H9 (cell line): Measurements from ENCODE around the gene IER5L. TPM values are rescaled to one million over a fixed set of nuclear protein-coding genes. Genes with fewer than 3 reads are reported as not detected.

ENCODE experiments used
- DNase-seq: peaks from one replicate; pipeline ENCODE4 v3.0.0-alpha.2; 2017
- H2AFZ ChIP-seq: one replicate; pipeline ENCODE4 v1.6.1; 2013; ENCODE audit warnings: mild to moderate bottlenecking, low read length, control low read depth, moderate library complexity
- H2AK5ac ChIP-seq: 2 replicates; pipeline ENCODE4 v1.6.1; 2013; ENCODE audit warnings: low read length, control low read depth, mixed read lengths; ENCODE audit not compliant: insufficient read length
- H2BK120ac ChIP-seq: one replicate; pipeline ENCODE4 v1.6.1; 2013; ENCODE audit warnings: low read depth, mild to moderate bottlenecking, low read length, control low read depth, inconsistent platforms; ENCODE audit not compliant: poor library complexity, severe bottlenecking
- H2BK12ac ChIP-seq: 2 replicates; pipeline ENCODE4 v1.6.1; 2013; ENCODE audit warnings: low read length, control low read depth, mixed read lengths, low read depth; ENCODE audit not compliant: insufficient read length
- H2BK15ac ChIP-seq: 2 replicates; pipeline ENCODE4 v1.6.1; 2013; ENCODE audit warnings: low read depth, low read length, control low read depth
- H2BK20ac ChIP-seq: one replicate; pipeline ENCODE4 v1.6.1; 2013; ENCODE audit warnings: low read depth, mild to moderate bottlenecking, low read length, control low read depth, inconsistent platforms; ENCODE audit not compliant: poor library complexity, severe bottlenecking
- H2BK5ac ChIP-seq: 2 replicates; pipeline ENCODE4 v1.6.1; 2013; ENCODE audit warnings: low read length, control low read depth, mixed read lengths; ENCODE audit not compliant: insufficient read length
- H3K14ac ChIP-seq: 2 replicates; pipeline ENCODE4 v1.6.1; 2013; ENCODE audit warnings: low read length, control low read depth; ENCODE audit not compliant: insufficient read depth
- H3K18ac ChIP-seq: 2 replicates; pipeline ENCODE4 v1.6.1; 2013; ENCODE audit warnings: low read depth, mild to moderate bottlenecking, mixed read lengths, low read length, control low read depth; ENCODE audit not compliant: insufficient read length
- H3K23ac ChIP-seq: 2 replicates; pipeline ENCODE4 v1.6.1; 2013; ENCODE audit warnings: low read length, control low read depth, mixed read lengths, low read depth; ENCODE audit not compliant: insufficient read length
- H3K23me2 ChIP-seq: 2 replicates; pipeline ENCODE4 v1.6.1; 2013; ENCODE audit warnings: low read depth, mild to moderate bottlenecking, mixed read lengths, low read length, control low read depth; ENCODE audit not compliant: insufficient read length, poor library complexity, severe bottlenecking
- H3K27ac ChIP-seq: 2 replicates; pipeline ENCODE4 v1.5.1; 2013; ENCODE audit warnings: low read length, control low read depth, mixed read lengths, low read depth; ENCODE audit not compliant: insufficient read length
- H3K27me3 ChIP-seq: 2 replicates; pipeline ENCODE4 v1.6.1; 2013; ENCODE audit warnings: low read length, control low read depth, inconsistent platforms; ENCODE audit not compliant: insufficient read depth
- H3K4ac ChIP-seq: 2 replicates; pipeline ENCODE4 v1.6.1; 2013; ENCODE audit warnings: low read depth, mild to moderate bottlenecking, control low read depth, inconsistent platforms, low read length, moderate library complexity
- H3K4me1 ChIP-seq: 2 replicates; pipeline ENCODE4 v1.6.1; 2013; ENCODE audit warnings: low read length, control low read depth, inconsistent platforms; ENCODE audit not compliant: insufficient read depth
- H3K4me2 ChIP-seq: 2 replicates; pipeline ENCODE4 v1.6.1; 2013; ENCODE audit warnings: low read length, control low read depth, mixed read lengths; ENCODE audit not compliant: insufficient read length, insufficient read depth
- H3K56ac ChIP-seq: 2 replicates; pipeline ENCODE4 v1.6.1; 2013; ENCODE audit warnings: low read depth, mild to moderate bottlenecking, mixed read lengths, low read length, control low read depth; ENCODE audit not compliant: insufficient read length
- H3K79me1 ChIP-seq: 2 replicates; pipeline ENCODE4 v1.6.1; 2013; ENCODE audit warnings: low read depth, mild to moderate bottlenecking, moderate library complexity, low read length, control low read depth, inconsistent platforms; ENCODE audit not compliant: insufficient read depth, poor library complexity, severe bottlenecking
- H3K79me2 ChIP-seq: 2 replicates; pipeline ENCODE4 v1.6.1; 2013; ENCODE audit warnings: low read length, control low read depth, inconsistent platforms; ENCODE audit not compliant: insufficient read depth
- H3K9ac ChIP-seq: 2 replicates; pipeline ENCODE4 v1.6.1; 2013; ENCODE audit warnings: low read length, control low read depth, mixed read lengths; ENCODE audit not compliant: insufficient read length; ENCODE audit errors: extremely low read depth
- H3K9me3 ChIP-seq: one replicate; pipeline ENCODE4 v1.6.1; 2013; ENCODE audit warnings: low read depth, low read length, inconsistent platforms; ENCODE audit not compliant: control insufficient read depth
- H3T11ph ChIP-seq: one replicate; pipeline ENCODE4 v1.6.1; 2013; ENCODE audit warnings: mild to moderate bottlenecking, low read length, control low read depth, inconsistent platforms
- H4K20me1 ChIP-seq: one replicate; pipeline ENCODE4 v1.6.1; 2013; ENCODE audit not compliant: control insufficient read depth, insufficient read length, insufficient read depth
- H4K5ac ChIP-seq: 2 replicates; pipeline ENCODE4 v1.6.1; 2013; ENCODE audit warnings: low read depth, mild to moderate bottlenecking, mixed read lengths, low read length, control low read depth; ENCODE audit not compliant: insufficient read length
- H4K8ac ChIP-seq: replicated peaks from 2 replicates; pipeline ENCODE4 v1.6.1; 2013; ENCODE audit warnings: low read length, control low read depth, mixed read lengths, low read depth; ENCODE audit not compliant: insufficient read length
- H4K91ac ChIP-seq: 2 replicates; pipeline ENCODE4 v1.6.1; 2013; ENCODE audit warnings: low read depth, mild to moderate bottlenecking, moderate library complexity, mixed read lengths, low read length, control low read depth; ENCODE audit not compliant: insufficient read length
- H3K27ac Mint-ChIP-seq, 3 experiments: 2 replicates in 2 of 3; 3 replicates in 1 of 3; pipeline ENCODE4 v1.8.0; 2020 to 2021; ENCODE audit warnings: mixed read lengths in 3 of 3, mild to moderate bottlenecking in 1 of 3, moderate library complexity in 1 of 3
- H3K27me3 Mint-ChIP-seq: 2 replicates; pipeline ENCODE4 v1.8.0; 2021; ENCODE audit warnings: low read depth, mild to moderate bottlenecking, moderate library complexity, mixed read lengths
- H3K36me3 Mint-ChIP-seq, 3 experiments: 2 replicates in 2 of 3; 3 replicates in 1 of 3; pipeline ENCODE4 v1.8.0; 2020 to 2021; ENCODE audit warnings: low read depth in 3 of 3, mixed read lengths in 3 of 3; ENCODE audit not compliant: insufficient read depth in 1 of 3
- H3K4me1 Mint-ChIP-seq, 2 experiments: 2 replicates each; pipeline ENCODE4 v1.8.0; 2020; ENCODE audit warnings: mixed read lengths in 2 of 2
- H3K4me3 Mint-ChIP-seq, 2 experiments: 2 replicates in 1 of 2; 3 replicates in 1 of 2; pipeline ENCODE4 v1.8.0; 2020 to 2021; ENCODE audit warnings: mild to moderate bottlenecking in 2 of 2, mixed read lengths in 2 of 2, moderate library complexity in 1 of 2
- H3K9me3 Mint-ChIP-seq, 2 experiments: 2 replicates in 1 of 2; 3 replicates in 1 of 2; pipeline ENCODE4 v1.8.0; 2020; ENCODE audit warnings: mild to moderate bottlenecking in 2 of 2, mixed read lengths in 2 of 2, moderate library complexity in 1 of 2
- WGBS: extraction: QIAGEN DNeasy Blood & Tissue Kit; methylation state at CpG from one replicate; pipeline ENCODE4 v1.1.7; 2013; ENCODE audit warnings: missing lambda C conversion rate, low lambda C conversion rate, mixed read lengths; ENCODE audit not compliant: insufficient read length; ENCODE audit errors: extremely low coverage; 5-methylcytosine and 5-hydroxymethylcytosine counted together
- total RNA-seq: library from RNA; stranded (reverse); gene quantifications from 2 replicates; pipeline ENCODE4 v1.2.1, GENCODE V29; 2021
- TF ChIP-seq, protein P1 (sequence below): fragments of 200-600 bp; sonication (generic); conservative IDR thresholded peaks from 3 replicates; pipeline ENCODE4 v1.8.0; 2021; ENCODE audit warnings: antibody characterized with exemption, mild to moderate bottlenecking

Gene IER5L
- total RNA-seq, 1 experiment from 2014 or later: 1.0 TPM

DNA sequence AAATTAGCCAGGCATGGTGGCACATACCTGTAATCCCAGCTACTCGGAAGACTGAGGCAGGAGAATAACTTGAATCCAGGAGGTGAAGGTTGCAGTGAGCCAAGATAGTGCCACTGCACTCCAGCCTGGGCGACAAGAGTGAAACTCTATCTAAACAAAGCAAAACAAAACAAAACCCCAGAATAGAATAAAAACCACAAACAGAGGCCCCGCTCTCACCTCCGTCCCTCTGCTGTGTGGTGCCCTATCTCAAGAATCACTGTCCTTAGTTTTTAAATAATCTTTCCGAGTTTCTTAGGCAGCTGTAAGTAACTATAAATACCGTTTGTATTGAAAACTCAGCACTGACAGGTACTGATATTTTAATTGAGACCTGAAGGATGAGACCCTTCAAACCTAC lies 42.7 kb upstream of the IER5L start:
- H2BK120ac ChIP-seq: no peak overlapping the region
- H3K4me1 Mint-ChIP-seq: peaks cover 19 to 58% of the 10 kb centered on the region in 2 experiments
- no peak overlapping the region for H3T11ph ChIP-seq
- H3K23me2 ChIP-seq: no peaks in the 10 kb centered on the region
- H3K4ac ChIP-seq: no peak overlapping the region
- H3K18ac ChIP-seq: no peak overlapping the region
- H3K4me2 ChIP-seq: no peak overlapping the region
- no peak overlapping the region for H2BK20ac ChIP-seq
- no peak overlapping the region for H3K14ac ChIP-seq
- no peak overlapping the region for H3K9ac ChIP-seq
- 0 out of 7 replicates have a peak overlapping the region, but pooled peaks of 1 of the 3 experiments have one; percentile 2 for H3K27ac Mint-ChIP-seq
- TF ChIP-seq, protein P1, sequence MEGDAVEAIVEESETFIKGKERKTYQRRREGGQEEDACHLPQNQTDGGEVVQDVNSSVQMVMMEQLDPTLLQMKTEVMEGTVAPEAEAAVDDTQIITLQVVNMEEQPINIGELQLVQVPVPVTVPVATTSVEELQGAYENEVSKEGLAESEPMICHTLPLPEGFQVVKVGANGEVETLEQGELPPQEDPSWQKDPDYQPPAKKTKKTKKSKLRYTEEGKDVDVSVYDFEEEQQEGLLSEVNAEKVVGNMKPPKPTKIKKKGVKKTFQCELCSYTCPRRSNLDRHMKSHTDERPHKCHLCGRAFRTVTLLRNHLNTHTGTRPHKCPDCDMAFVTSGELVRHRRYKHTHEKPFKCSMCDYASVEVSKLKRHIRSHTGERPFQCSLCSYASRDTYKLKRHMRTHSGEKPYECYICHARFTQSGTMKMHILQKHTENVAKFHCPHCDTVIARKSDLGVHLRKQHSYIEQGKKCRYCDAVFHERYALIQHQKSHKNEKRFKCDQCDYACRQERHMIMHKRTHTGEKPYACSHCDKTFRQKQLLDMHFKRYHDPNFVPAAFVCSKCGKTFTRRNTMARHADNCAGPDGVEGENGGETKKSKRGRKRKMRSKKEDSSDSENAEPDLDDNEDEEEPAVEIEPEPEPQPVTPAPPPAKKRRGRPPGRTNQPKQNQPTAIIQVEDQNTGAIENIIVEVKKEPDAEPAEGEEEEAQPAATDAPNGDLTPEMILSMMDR: no peak
- no peak overlapping the region for H4K91ac ChIP-seq
- H4K8ac ChIP-seq: no peak overlapping the region
- H3K4me3 Mint-ChIP-seq: no peak overlapping the region
- no peaks in the 10 kb centered on the region for H3K79me2 ChIP-seq
- H3K9me3 Mint-ChIP-seq: no peaks in the 10 kb centered on the region
- no peaks in the 10 kb centered on the region for H3K79me1 ChIP-seq
- no peaks in the 10 kb centered on the region for H3K27me3 ChIP-seq
- no peak overlapping the region for H3K56ac ChIP-seq
- H2BK12ac ChIP-seq: no peak overlapping the region
- no peaks in the 10 kb centered on the region; the same call in 1 of the 2 replicates for H3K4me1 ChIP-seq
- no peak overlapping the region for H2BK5ac ChIP-seq
- WGBS: no CpG with 5 or more reads among the region's 6 CpGs
- no peak overlapping the region for H2AFZ ChIP-seq
- H4K20me1 ChIP-seq: no peaks in the 10 kb centered on the region
- H3K23ac ChIP-seq: no peak overlapping the region
- no peaks in the 10 kb centered on the region for H3K27me3 Mint-ChIP-seq
- H3K9me3 ChIP-seq: no peaks in the 10 kb centered on the region
- no peak overlapping the region for H2BK15ac ChIP-seq
- H2AK5ac ChIP-seq: no peak overlapping the region
- no peaks in the 10 kb centered on the region for H3K36me3 Mint-ChIP-seq
- no peak overlapping the region for H4K5ac ChIP-seq
- no peak for DNase-seq
- H3K27ac ChIP-seq: no peak overlapping the region
